GM13977 (cell line): Measurements from ENCODE around the gene SLC25A44.
"Not testable (repeated sequence)": the region's sequence is repeated elsewhere in the genome, so short reads cannot be mapped to it uniquely, and the experiment has no call there.

Experiments
- DNase-seq: peaks from one replicate; pipeline ENCODE4 v3.0.0; 2012; ENCODE audit warnings: low spot score
- in situ Hi-C: fragments of 300-500 bp; cut with MboI; formaldehyde crosslinking; loops from one replicate; pipeline ENCODE4 v1.12.0; 2022; ENCODE audit warnings: low sequenced_read_pairs, low pct_unique_long_range_greater_than_20kb, mixed read lengths, inconsistent platforms; ENCODE audit not compliant: unreplicated experiment
- TF ChIP-seq, protein P1 (sequence below): IDR thresholded peaks from 2 replicates; pipeline ENCODE4 v1.5.1; 2012; ENCODE audit warnings: mild to moderate bottlenecking, control low read depth; ENCODE audit not compliant: insufficient read depth; ENCODE audit errors: extremely low read depth, missing control alignments

SLC25A44 gene

GRCh38 chr1:156177919-156178654 is 15.8 kb upstream of the SLC25A44 start:
- TF ChIP-seq, protein P1, sequence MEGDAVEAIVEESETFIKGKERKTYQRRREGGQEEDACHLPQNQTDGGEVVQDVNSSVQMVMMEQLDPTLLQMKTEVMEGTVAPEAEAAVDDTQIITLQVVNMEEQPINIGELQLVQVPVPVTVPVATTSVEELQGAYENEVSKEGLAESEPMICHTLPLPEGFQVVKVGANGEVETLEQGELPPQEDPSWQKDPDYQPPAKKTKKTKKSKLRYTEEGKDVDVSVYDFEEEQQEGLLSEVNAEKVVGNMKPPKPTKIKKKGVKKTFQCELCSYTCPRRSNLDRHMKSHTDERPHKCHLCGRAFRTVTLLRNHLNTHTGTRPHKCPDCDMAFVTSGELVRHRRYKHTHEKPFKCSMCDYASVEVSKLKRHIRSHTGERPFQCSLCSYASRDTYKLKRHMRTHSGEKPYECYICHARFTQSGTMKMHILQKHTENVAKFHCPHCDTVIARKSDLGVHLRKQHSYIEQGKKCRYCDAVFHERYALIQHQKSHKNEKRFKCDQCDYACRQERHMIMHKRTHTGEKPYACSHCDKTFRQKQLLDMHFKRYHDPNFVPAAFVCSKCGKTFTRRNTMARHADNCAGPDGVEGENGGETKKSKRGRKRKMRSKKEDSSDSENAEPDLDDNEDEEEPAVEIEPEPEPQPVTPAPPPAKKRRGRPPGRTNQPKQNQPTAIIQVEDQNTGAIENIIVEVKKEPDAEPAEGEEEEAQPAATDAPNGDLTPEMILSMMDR, result no peak
- in situ Hi-C loops, result no loop called here
- peak; percentile 12 for DNase-seq

- TF ChIP-seq, protein P1, result no peak
- in situ Hi-C loops, result no loop called here
- no peak for DNase-seq
These were observed 13.4 kb upstream of the SLC25A44 start for GRCh38 chr1:156180471-156180870.

DNA sequence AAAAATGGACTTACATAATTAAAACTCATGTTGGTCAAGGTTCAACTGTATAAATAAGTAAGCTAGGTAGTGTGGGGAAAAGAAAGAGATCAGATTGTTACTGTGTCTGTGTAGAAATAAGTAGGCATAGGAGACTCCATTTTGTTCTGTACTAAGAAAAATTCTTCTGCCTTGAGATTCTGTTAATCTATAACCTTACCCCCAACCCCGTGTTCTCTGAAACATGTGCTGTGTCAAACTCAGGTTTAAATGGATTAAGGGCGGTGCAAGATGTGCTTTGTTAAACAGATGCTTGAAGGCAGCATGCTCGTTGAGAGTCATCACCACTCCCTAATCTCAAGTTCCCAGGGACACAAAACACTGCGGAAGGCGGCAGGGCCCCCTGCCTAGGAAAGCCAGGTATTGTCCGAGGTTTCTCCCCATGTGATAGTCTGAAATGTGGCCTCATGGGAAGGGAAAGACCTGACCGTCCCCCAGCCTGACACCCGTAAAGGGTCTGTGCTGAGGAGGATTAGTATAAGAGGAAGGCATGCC is 12.4 kb upstream of the SLC25A44 start:
- DNase-seq, in situ Hi-C loops: not testable (repeated sequence)

- DNase-seq, in situ Hi-C loops: not testable (repeated sequence)
These were observed 11.7 kb upstream of the SLC25A44 start for GRCh38 chr1:156182010-156182779.

GRCh38 chr1:156186347-156187177 is 7.3 kb upstream of the SLC25A44 start:
- in situ Hi-C loops, DNase-seq: not testable (repeated sequence)

DNA sequence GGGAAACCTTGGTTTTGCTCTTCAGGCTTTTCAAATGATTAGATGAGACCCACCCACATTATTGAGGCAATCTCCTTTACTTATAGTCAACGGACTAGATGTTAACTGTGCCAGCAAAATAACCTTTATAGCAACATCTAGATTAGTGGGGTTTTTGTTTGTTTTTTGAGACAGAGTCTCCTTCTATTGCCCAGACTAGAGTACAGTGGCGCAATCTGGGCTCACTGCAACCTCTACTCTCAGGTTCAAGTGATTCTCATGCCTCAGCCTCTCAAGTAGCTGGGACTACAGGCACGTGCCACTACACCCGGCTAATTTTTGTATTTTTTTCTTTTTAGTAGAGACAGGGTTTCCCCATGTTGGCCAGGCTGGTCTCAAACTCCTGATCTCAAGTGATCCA is 3.6 kb upstream of the SLC25A44 start:
- in situ Hi-C loops, DNase-seq: not testable (repeated sequence)

GRCh38 chr1:156191292-156191964 is 2.5 kb upstream of the SLC25A44 start:
- DNase-seq, result no peak
- TF ChIP-seq, protein P1, result no peak
- in situ Hi-C loops, result no loop called here

- TF ChIP-seq, protein P1, result no peak
- DNase-seq, result no peak
- in situ Hi-C loops, result no loop called here
These were observed 756 bp upstream of the SLC25A44 start for GRCh38 chr1:156193208-156193487.
